ENCODE measurements around the gene APOA5.
"Not testable (repeated sequence)": the region's sequence is repeated elsewhere in the genome, so short reads cannot be mapped to it uniquely, and the experiment has no call there.

APOA5 gene

GRCh38 chr11:116826751-116827431, 35.2 kb upstream of the APOA5 start:
- DNase-seq: no peak

DNA sequence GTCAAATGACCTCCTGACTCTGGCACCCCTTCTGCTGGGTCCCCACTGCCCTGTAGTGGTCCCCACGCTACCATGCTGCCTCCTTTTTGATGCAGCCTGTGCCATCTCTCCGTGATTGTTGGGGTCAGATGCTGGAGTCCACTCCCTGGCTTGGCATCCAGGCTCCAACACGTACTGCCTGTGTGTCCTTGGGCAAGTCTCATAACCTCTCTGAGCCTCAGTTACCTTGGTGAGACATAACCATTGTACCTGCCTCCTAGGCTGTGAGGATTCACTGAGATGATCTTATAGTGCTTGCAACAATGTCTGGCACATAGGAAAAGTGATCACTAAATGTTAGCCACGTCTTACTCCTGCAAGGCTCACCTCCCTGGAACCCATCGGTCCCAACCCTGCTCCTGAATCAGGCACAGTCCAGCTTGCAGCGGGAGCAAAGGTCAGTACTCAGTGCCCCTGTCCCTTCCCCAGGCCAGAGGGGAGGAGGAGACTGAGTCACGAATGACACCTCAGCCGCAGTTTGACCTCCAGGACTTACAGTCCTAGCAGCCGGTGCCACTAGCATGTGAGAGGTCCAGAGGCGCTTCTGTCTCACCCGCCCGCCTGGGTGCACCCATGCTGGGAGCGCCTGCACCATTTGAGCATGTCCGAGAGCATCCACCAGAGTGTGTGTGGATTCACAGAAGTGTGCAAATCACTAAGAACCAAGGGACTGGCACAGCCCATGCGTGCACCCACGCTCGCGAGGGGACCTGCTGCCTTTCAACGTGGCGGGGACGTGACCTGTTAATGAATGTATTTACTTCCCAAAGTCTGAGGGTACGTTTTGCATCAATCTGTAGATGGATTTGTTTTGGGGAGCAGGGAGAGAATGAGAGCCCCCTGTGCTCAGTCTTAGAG, 34.4 kb upstream of the APOA5 start:
- DNase-seq: no peak

- no peak for DNase-seq
These were observed 33.8 kb upstream of the APOA5 start for GRCh38 chr11:116825434-116825833.

DNA sequence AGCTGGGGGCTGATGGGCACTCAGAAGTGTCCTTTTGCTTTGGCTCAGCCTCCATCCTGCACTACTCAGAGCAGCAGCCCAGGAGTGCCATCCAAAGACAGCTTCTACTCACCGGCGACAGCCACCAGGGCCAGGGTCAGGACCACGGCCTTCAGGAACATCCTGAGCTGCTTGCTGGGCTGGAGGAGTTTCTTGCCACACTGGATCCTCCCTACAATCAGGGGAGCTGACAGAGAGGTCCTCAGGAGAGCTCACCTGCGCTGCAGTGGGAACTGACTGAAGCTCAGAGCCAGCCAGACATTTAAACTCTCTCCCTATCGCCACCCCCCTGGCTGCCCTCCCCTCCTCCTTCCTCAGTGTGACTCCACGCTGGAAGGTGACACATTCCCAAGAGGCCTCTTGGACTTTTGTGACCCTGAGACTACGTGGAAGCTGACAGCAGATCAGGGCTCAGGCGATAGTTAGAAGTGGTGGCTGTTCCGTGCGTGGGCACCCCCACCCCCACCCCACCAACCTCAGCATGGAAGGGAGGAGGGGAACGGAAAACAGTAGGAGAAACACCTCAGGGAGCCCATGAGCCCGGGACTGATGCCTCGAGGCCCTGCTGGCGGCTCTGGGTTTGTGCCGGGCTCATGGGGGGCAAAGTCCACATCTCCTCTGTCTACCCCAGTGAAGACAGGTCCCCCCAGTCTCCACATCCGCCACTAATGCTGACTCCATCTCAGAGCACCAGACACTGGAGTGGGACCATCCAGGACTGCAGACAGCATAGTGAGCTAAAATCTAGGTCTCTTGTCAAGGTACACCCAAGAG, 31.6 kb upstream of the APOA5 start, which contains the start of gene APOA4:
Gene APOA4 (minus strand): TSS at position 274 of the 813 bp plus-strand sequence. CDS start 113 bp downstream, at position 161.
- no peak for DNase-seq

DNA sequence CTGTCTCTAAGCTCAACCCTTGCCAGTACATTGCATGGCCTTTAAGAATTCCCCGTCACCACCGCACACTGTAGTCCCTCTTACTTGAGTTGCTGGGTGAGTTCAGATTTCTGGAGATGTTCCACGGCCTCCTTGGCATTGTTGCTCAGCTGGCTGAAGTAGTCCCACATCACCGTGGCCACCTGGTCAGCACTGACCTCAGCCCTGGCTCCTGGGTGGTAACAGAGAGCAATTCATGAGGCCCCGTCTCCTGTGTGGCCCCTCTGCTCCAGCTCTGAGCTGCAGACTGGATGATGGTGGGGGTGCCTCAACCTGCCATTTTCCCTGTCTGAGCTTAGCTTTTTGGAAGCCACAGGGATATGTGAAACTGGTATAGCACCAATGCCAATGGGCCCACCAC, 30.9 kb upstream of the APOA5 start:
- DNase-seq: no peak

DNA sequence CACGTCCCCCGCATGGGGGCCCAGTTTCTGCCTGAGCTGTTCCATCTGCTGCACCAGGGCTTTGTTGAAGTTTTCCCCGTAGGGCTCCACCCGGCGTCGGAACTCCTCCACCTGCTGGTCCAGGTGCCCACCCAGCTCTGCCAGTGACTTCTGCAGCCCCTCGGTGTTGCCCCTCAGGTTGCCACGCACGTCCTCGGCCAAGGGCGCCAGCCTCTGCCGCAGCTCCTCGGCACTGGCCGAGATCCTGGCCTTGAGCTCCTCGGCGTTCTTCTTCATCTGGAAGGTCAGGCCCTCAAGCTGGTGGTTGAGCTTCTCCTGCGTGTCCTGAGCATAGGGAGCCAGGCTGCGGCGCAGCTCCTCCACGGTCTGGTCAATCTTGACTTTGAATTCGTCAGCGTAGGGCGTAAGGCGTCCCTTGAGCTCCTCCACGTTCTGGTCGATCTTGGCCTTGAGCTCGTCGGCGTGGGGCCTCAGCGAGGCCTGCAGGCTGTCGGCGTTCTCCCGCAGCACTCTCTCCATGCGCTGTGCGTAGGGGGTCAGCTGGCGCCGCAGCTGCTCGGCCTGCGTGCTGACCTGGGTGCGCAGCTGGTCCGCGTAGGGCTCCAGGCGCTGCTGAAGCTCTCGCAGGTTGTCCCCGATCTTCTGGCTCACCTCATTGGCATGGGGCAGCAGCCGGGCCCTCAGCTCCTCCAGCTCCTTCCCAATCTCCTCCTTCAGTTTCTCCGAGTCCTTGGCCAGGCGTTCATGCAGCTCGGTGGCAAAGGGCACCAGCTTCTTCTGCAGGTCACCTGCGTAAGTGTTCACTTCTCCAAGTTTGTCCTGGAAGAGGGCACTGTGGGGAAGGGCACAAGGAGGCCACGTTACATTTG, 29.6 kb upstream of the APOA5 start:
- no peak for DNase-seq

DNA sequence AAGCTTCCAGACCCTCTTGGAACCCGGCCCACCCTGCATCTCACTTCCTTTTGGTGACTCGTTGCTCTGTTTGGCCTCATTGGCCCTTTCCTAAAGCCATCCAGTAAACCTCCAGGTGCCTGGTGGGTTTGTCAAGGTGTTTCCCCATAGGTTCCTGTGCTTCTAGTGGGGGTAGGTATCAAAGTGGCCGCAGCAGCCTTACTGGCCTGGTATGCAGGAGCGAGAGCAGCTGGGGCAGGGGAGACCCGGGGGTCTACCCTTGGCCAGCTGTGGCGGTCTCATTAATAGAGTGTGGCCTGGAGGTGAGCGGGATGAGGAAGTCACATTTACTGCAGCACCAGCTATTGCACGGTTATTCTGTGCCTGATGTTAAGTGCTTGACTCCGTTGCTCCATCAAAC, 27.4 kb upstream of the APOA5 start:
- no peak for DNase-seq

- DNase-seq: no peak
These were observed 22.8 kb upstream of the APOA5 start for GRCh38 chr11:116814502-116814901.

GRCh38 chr11:116813781-116814471, 22.2 kb upstream of the APOA5 start:
- no peak for DNase-seq

DNA sequence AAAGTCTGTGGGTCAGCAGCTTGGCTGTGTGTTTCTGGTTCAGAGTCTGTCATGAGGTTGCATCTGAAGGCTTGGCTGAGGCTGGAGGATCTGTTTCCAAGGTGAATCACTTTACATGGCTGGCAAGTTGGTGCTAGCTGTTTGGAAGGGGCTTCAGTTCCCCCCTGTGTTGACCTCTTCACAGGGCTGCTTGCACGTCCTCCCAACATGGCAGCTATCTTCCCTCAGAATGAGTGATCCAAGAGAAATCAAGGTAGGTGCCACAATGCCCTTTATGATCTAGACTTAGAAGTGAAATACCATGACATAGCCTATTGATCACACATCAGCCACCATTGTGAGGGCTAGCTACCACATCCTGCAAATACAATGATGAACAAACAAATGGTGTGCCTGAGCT, 21.5 kb upstream of the APOA5 start:
- DNase-seq: no peak

DNA sequence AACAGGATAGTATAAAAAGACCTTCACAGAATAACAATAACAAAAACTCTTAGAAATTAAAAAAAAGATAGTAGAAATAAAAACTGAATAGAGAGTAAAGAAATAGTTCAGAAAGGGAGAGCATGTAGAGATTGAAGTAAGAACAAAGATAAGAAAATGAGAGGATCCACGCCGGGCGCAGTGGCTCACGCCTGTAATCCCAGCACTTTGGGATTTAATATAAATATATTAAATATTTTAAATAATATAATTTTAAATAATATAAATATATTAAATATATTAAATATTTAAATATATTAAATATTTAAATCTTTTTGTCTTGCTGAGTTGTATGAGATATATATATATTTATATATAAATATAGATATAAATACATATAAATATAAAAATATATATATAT, 20.4 kb upstream of the APOA5 start:
- no peak for DNase-seq

DNA sequence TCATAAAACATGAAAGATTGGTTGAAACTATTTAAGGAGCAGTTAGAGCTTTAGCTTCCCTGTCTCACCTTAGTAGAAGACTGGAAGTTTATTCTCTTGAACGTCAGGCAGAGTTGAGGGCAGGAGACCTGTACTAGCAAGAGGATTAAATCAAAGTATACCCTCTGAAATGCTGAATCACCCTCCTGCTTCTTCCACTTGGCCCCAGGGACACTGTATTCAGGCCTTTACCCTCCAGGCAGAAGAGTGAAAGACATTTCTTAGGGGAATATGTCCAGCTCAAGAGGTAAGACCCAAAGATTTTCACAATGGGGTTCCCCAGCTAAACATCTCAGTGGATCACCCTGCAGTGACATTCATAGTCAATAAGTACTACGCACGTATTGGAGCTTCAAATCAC, 19.5 kb upstream of the APOA5 start:
- no peak for DNase-seq

GRCh38 chr11:116808262-116809175, 16.8 kb upstream of the APOA5 start:
- no peak for DNase-seq

DNA sequence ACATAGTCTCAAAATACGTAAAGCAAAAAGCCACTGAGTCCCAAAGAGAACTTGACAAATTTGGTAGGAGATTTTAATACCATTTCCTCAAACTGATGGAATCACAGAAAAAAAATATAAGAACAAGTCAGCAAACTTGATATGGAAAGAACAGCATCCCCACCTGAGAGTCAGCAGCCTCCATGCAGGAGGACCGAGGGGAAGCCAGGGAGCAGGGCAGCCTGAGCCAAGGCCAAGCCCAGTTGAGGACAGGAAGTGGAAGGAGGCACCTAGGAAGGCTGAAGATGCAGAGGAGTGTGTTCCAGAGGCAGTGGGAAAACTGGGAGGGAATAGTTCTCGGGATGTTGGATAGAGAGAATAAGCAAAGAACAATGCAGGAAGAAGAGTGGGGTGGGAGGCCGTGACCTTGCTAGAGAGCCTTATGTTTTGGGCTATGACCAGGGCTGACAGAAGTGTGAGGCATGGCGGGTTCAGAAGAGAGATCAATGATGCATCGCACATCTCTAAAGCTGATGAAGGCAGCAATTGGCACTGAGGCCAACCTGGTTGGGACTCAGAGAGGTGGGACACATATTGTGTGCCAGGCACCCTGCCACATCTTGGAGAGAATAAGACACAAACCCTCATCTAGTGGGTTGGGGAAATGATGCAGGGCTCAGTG, 16.1 kb upstream of the APOA5 start:
- DNase-seq: no peak

- no peak for DNase-seq
These were observed 12.3 kb upstream of the APOA5 start for GRCh38 chr11:116804001-116804400.

DNA sequence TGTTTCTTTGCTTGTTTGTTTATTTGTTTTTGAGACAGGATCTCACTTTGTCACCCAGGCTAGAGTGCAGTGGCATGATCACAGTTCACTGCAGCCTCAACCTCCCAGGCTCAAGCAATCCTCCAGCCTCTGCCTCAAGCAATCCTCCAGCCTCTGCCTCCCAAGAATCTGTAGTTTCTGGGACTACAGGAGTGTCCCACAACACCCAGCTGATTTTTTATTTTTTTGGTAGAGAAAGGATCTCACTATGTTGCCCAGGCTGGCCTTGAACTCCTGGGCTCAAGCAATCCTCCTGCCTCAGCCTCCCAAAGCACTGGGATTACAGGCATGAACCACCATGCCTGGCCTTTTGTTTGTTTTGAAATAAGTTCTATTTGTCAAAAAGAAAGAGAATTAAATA, 10.0 kb upstream of the APOA5 start:
- DNase-seq: not testable (repeated sequence)

DNA sequence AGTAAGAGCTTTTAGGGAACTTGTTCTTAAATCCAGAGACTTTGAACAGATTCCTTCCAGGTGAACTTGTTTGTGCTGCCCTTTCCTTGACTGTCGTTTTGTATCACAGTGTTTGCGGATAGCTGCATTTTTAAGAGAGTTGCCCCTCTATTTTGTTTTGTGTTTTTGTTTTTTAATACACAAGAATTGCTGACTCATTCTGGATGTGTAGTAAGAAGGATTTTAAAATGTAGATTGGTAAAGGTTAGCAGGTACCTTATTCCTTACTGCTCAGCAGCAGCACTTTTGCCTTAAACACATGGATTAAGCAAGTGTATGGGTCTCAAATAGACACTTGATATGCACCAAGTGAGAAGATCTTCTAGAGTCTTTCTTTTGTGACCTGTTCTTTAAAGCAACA, 8.9 kb upstream of the APOA5 start:
- no peak for DNase-seq

DNA sequence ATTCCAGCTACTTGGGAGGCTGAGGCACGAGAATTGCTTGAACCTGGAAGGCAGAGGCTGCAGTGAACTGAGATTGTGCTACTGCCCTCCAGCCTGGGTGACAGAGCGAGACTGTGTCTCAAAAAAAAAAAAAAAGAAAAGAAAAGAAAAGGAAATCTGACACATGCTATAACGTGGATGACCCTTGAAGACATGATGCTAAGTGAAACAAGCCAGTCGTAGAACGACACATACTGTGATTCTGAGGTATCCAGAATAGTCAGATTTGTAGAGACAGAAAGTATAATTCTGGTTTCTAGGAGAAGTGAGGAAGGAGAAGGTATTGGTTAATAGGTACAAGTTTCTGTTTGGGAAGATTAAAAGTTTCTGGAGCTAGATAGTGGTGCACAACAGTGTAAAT, 6.7 kb upstream of the APOA5 start:
- no peak for DNase-seq

GRCh38 chr11:116797816-116798215, 6.1 kb upstream of the APOA5 start:
- DNase-seq: no peak

DNA sequence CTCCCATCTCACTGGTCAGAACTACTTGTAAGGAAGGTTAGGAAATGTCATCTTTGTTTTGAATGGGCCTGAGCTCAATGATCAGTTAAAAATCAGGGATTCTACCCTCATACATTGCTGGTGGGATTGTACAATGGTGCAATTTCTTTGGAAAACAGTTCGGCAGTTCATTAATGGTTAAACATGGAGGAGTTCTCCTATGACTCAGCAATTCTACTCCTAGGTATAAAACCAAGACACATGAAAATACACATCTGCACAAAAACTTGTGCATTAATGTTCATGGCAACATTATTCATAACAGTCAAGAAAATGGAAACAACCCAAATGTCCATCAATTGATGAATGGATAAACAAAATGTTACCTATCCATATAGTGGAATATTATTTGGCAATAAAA, 4.9 kb upstream of the APOA5 start:
- DNase-seq: no peak

All from midbrain (tissue), 1 donor.